Astrocyte (in vitro differentiated cells and primary cell): ENCODE measurements around the gene TTC27.

Experiments used
- CTCF ChIP-seq: IDR thresholded peaks from 2 replicates; pipeline ENCODE4 v1.5.1; 2011; ENCODE audit warnings: low read depth, mild to moderate bottlenecking, inconsistent platforms, low read length, moderate library complexity; ENCODE audit not compliant: insufficient read depth
- EZH2 ChIP-seq: IDR thresholded peaks from 2 replicates; pipeline ENCODE4 v1.6.1; 2012; ENCODE audit warnings: mild to moderate bottlenecking, low read length, inconsistent platforms; ENCODE audit not compliant: insufficient read depth

GRCh38 chr2:32743480-32744236 lies 115.8 kb downstream of the TTC27 start:
- TF ChIP-seq CTCF: no peak
- no peak for TF ChIP-seq EZH2
